ENCODE results near the gene ANKRD13A. TPM values are rescaled to one million over a fixed set of nuclear protein-coding genes. Genes with fewer than 3 reads are reported as not detected.

ANKRD13A gene
- total and polyA plus RNA-seq, 2 of the 13 experiments (the other 11 are each of a cell fraction or from before 2014, with no cell fraction given): 34.1 to 41.6 TPM

GRCh38 chr12:110079477-110080400, 80.5 kb downstream of the ANKRD13A start (continued):
- TF ChIP-seq ZBTB39 (CRISPR knock-in tag; IDR thresholded peaks at IDR 0.05): 0 out of 2 replicates have a peak, but pooled peaks have one; percentile 43
- TF ChIP-seq ZNF549 (CRISPR knock-in tag; IDR thresholded peaks at IDR 0.05): no peak
- no peak for TF ChIP-seq SRF (IDR thresholded peaks at IDR 0.05; ENCODE audit: low read depth, low read length)
- TF ChIP-seq MLX (CRISPR knock-in tag; IDR thresholded peaks at IDR 0.05): peak; percentile 92
- TF ChIP-seq MIER2 (CRISPR knock-in tag; IDR thresholded peaks at IDR 0.05): peak; percentile 66; the same call in 1 of the 2 replicates
- TF ChIP-seq ZNF619 (CRISPR knock-in tag; IDR thresholded peaks at IDR 0.05): no peak
- TF ChIP-seq FOXA1 (IDR thresholded peaks at IDR 0.05): 0 out of 2 replicates have a peak, but pooled peaks have one; percentile 19
- TF ChIP-seq FOXA1 (CRISPR knock-in tag; IDR thresholded peaks at IDR 0.05): peak; percentile 90
- TF ChIP-seq ZNF143 (CRISPR knock-in tag; IDR thresholded peaks at IDR 0.05): no peak; the same call in 1 of the 2 replicates
- no peak for TF ChIP-seq PCBP2 (optimal IDR thresholded peaks at IDR 0.05; ENCODE audit: low read depth, low read length, poor library complexity, severe bottlenecking)
- TF ChIP-seq KLF12 (CRISPR knock-in tag; IDR thresholded peaks at IDR 0.05; ENCODE audit: borderline replicate concordance): 0 out of 2 replicates have a peak, but pooled peaks have one; percentile 45
- peak; percentile 56; the same call in 1 of the 2 replicates for TF ChIP-seq TMF1 (CRISPR knock-in tag; IDR thresholded peaks at IDR 0.05; ENCODE audit: low read depth)
- no peak for TF ChIP-seq TAF15 (IDR thresholded peaks at IDR 0.05; ENCODE audit: low read depth, low read length, poor library complexity, severe bottlenecking)
- no peak for TF ChIP-seq MTA3 (CRISPR knock-in tag; IDR thresholded peaks at IDR 0.05)
- TF ChIP-seq ZNF572 (CRISPR knock-in tag; IDR thresholded peaks at IDR 0.05): no peak
- TF ChIP-seq SP1 (IDR thresholded peaks at IDR 0.05): no peak
- TF ChIP-seq SP1 (CRISPR knock-in tag; IDR thresholded peaks at IDR 0.05): peak; percentile 88
- no peak for TF ChIP-seq ZNF576 (CRISPR knock-in tag; IDR thresholded peaks at IDR 0.05)
- peak; percentile 75 for TF ChIP-seq SRY (CRISPR knock-in tag; IDR thresholded peaks at IDR 0.05)
- no peak; the same call in 1 of the 2 replicates for TF ChIP-seq UBTF (CRISPR knock-in tag; IDR thresholded peaks at IDR 0.05)
- peak; percentile 40 for TF ChIP-seq SKI (IDR thresholded peaks at IDR 0.05; ENCODE audit: partially characterized antibody)
- TF ChIP-seq ZNF354B (CRISPR knock-in tag; IDR thresholded peaks at IDR 0.05): no peak
- no peak for TF ChIP-seq EEA1 (CRISPR knock-in tag; IDR thresholded peaks at IDR 0.05; ENCODE audit: borderline replicate concordance)
- TF ChIP-seq ZNF674 (CRISPR knock-in tag; IDR thresholded peaks at IDR 0.05; ENCODE audit: low read depth): no peak

All from HepG2 (cell line).